HUES64 (cell line): ENCODE results near the gene FLNC.

Experiments used
- H3K27ac ChIP-seq: 2 replicates; pipeline ENCODE4 v1.7.0; 2013; ENCODE audit warnings: low read depth, low read length, inconsistent platforms
- H3K27me3 ChIP-seq: 2 replicates; pipeline ENCODE4 v1.6.1; 2013; ENCODE audit warnings: mild to moderate bottlenecking, low read length; ENCODE audit not compliant: insufficient read depth
- H3K36me3 ChIP-seq: 2 replicates; pipeline ENCODE4 v1.6.1; 2013; ENCODE audit warnings: mild to moderate bottlenecking, low read length; ENCODE audit not compliant: insufficient read depth
- H3K4me1 ChIP-seq: 2 replicates; pipeline ENCODE4 v1.6.1; 2013; ENCODE audit warnings: mild to moderate bottlenecking, low read length, moderate library complexity; ENCODE audit not compliant: insufficient read depth
- H3K4me3 ChIP-seq: 2 replicates; pipeline ENCODE4 v1.5.1; 2013; ENCODE audit warnings: mild to moderate bottlenecking, low read length, moderate library complexity
- H3K9ac ChIP-seq: 2 replicates; pipeline ENCODE4 v1.6.1; 2013; ENCODE audit warnings: mild to moderate bottlenecking, low read depth, low read length
- H3K9me3 ChIP-seq: 2 replicates; pipeline ENCODE4 v1.6.1; 2013; ENCODE audit warnings: low read depth, low read length; ENCODE audit not compliant: insufficient read depth
- WGBS: fragments of 150-250, 120-280 bp; methylation state at CpG from one replicate; pipeline ENCODE4 v1.1.7; 2013; ENCODE audit warnings: missing lambda C conversion rate; 5-methylcytosine and 5-hydroxymethylcytosine counted together

Gene FLNC

GRCh38 chr7:128838981-128839731, 8.9 kb downstream of the FLNC start:
- Histone ChIP-seq H3K27ac (no peak overlapping the region), H3K4me3 (no peak overlapping the region), H3K27me3 (no peaks in the 10 kb centered on the region), H3K36me3 (peaks cover 43% of the 10 kb centered on the region; the same call in 1 of the 2 replicates), H3K9me3 (no peaks in the 10 kb centered on the region), H3K9ac (no peak overlapping the region), H3K4me1 (no peaks in the 10 kb centered on the region)
- 94% methylated on average over 17 of the region's 17 CpGs for WGBS

- no peak overlapping the region for H3K4me3 ChIP-seq
- no peak overlapping the region for H3K27ac ChIP-seq
- 91% methylated on average over 13 of the region's 13 CpGs for WGBS
- H3K27me3 ChIP-seq, result no peaks in the 10 kb centered on the region
- no peak overlapping the region for H3K9ac ChIP-seq
- H3K36me3 ChIP-seq, result peaks cover 49% of the 10 kb centered on the region; the same call in 1 of the 2 replicates
- H3K4me1 ChIP-seq, result no peaks in the 10 kb centered on the region
- no peaks in the 10 kb centered on the region for H3K9me3 ChIP-seq
Measured at GRCh38 chr7:128839751-128840177, 9.6 kb downstream of the FLNC start.

- no peak overlapping the region for H3K9ac ChIP-seq
- no peaks in the 10 kb centered on the region for H3K4me1 ChIP-seq
- no peaks in the 10 kb centered on the region for H3K27me3 ChIP-seq
- peaks cover 47% of the 10 kb centered on the region; the same call in 1 of the 2 replicates for H3K36me3 ChIP-seq
- no peaks in the 10 kb centered on the region for H3K9me3 ChIP-seq
- H3K4me3 ChIP-seq, result no peak overlapping the region
- no peak overlapping the region for H3K27ac ChIP-seq
- WGBS, result 94% methylated on average over 23 of the region's 23 CpGs
Measured at GRCh38 chr7:128840326-128841170, 10.3 kb downstream of the FLNC start.

- WGBS, result 94% methylated on average over 17 of the region's 17 CpGs
- Histone ChIP-seq H3K4me3 (no peak overlapping the region), H3K9ac (no peak overlapping the region), H3K4me1 (no peaks in the 10 kb centered on the region), H3K27ac (no peak overlapping the region), H3K36me3 (peaks cover 43% of the 10 kb centered on the region; the same call in 1 of the 2 replicates), H3K9me3 (no peaks in the 10 kb centered on the region), H3K27me3 (no peaks in the 10 kb centered on the region)
Measured at GRCh38 chr7:128841171-128841690, 11.0 kb downstream of the FLNC start.

- Histone ChIP-seq H3K27ac (no peak overlapping the region), H3K36me3 (peaks cover 47% of the 10 kb centered on the region; the same call in 1 of the 2 replicates), H3K9ac (no peak overlapping the region; the same call in 1 of the 2 replicates), H3K4me1 (no peaks in the 10 kb centered on the region), H3K9me3 (no peaks in the 10 kb centered on the region), H3K27me3 (no peaks in the 10 kb centered on the region), H3K4me3 (no peak overlapping the region)
- WGBS, result 75% methylated on average over 35 of the region's 35 CpGs
Measured at GRCh38 chr7:128841921-128842673, 11.9 kb downstream of the FLNC start.

GRCh38 chr7:128842674-128843641, 12.8 kb downstream of the FLNC start:
- Histone ChIP-seq H3K27me3 (no peaks in the 10 kb centered on the region), H3K36me3 (peaks cover 44% of the 10 kb centered on the region; the same call in 1 of the 2 replicates), H3K9ac (no peak overlapping the region), H3K27ac (no peak overlapping the region), H3K9me3 (no peaks in the 10 kb centered on the region), H3K4me1 (no peaks in the 10 kb centered on the region), H3K4me3 (no peak overlapping the region)
- WGBS, result 96% methylated on average over 38 of the region's 38 CpGs

GRCh38 chr7:128843938-128844621, 13.9 kb downstream of the FLNC start:
- H3K4me3 ChIP-seq, result no peak overlapping the region
- no peak overlapping the region for H3K27ac ChIP-seq
- no peak overlapping the region for H3K9ac ChIP-seq
- 96% methylated on average over 17 of the region's 17 CpGs for WGBS
- H3K4me1 ChIP-seq, result no peaks in the 10 kb centered on the region
- no peaks in the 10 kb centered on the region for H3K9me3 ChIP-seq
- H3K36me3 ChIP-seq, result peaks cover 40% of the 10 kb centered on the region; the same call in 1 of the 2 replicates
- no peaks in the 10 kb centered on the region for H3K27me3 ChIP-seq

GRCh38 chr7:128844777-128845311, 14.6 kb downstream of the FLNC start:
- H3K27me3 ChIP-seq, result no peaks in the 10 kb centered on the region
- peaks cover 46% of the 10 kb centered on the region; the same call in 1 of the 2 replicates for H3K36me3 ChIP-seq
- H3K9ac ChIP-seq, result no peak overlapping the region
- no peak overlapping the region for H3K4me3 ChIP-seq
- H3K4me1 ChIP-seq, result no peaks in the 10 kb centered on the region
- 96% methylated on average over 25 of the region's 25 CpGs for WGBS
- no peaks in the 10 kb centered on the region for H3K9me3 ChIP-seq
- no peak overlapping the region for H3K27ac ChIP-seq

- WGBS, result 89% methylated on average over 5 of the region's 5 CpGs
- Histone ChIP-seq H3K36me3 (peaks cover 46% of the 10 kb centered on the region; the same call in 1 of the 2 replicates), H3K27ac (no peak overlapping the region), H3K27me3 (no peaks in the 10 kb centered on the region), H3K9ac (no peak overlapping the region), H3K4me3 (no peak overlapping the region), H3K4me1 (no peaks in the 10 kb centered on the region), H3K9me3 (no peaks in the 10 kb centered on the region)
Measured at GRCh38 chr7:128845475-128845874, 15.3 kb downstream of the FLNC start.
